Right renal cortex interstitium (tissue), 3 donors: Measurements from ENCODE around the gene S100G. TPM values are rescaled to one million over a fixed set of nuclear protein-coding genes. Genes with fewer than 3 reads are reported as not detected.

Source experiments
- DNase-seq, 3 donors: peaks; one replicate each; pipeline ENCODE4 v3.0.0-alpha.2; 2013; ENCODE audit warnings: low read depth in 3 of 3, low spot score in 2 of 3
- polyA plus RNA-seq, 3 donors: library from polyadenylated mRNA; unstranded; fragments of 120-200 nt; gene quantifications; one replicate each; pipeline ENCODE4 v1.2.1, GENCODE V29; 2013; ENCODE audit not compliant: insufficient read length in 3 of 3

Gene S100G
- polyA plus RNA-seq, 3 donors, result not detected

GRCh38 chrX:16702700-16703599 is 53.0 kb downstream of the S100G start:
- no peak for DNase-seq

Other genes with a start within 250 kb of the S100G start
- gene CTPS2, start 62.5 kb downstream of the S100G start, polyA plus RNA-seq, result 10 to 100 TPM; 35.6 to 40.9 (median 36.2) TPM
- gene SYAP1, start 69.5 kb downstream of the S100G start, polyA plus RNA-seq, result 10 to 100 TPM; 26.9 to 34.6 (median 32.3) TPM
- 10 to 100 TPM; 15.7 to 17.1 (median 16.0) TPM for gene TXLNG, start 136.3 kb downstream of the S100G start, polyA plus RNA-seq
- gene RBBP7, start 220.2 kb downstream of the S100G start, polyA plus RNA-seq, result 100 to 1,000 TPM; 226 to 246 (median 245) TPM